RPMI8226 (cell line): ENCODE measurements around the gene FOXO1.
A peak's percentile ranks its signal among the peaks of the same experiment; 100 is the strongest.

ENCODE experiments used
- DNase-seq: peaks from one replicate; pipeline ENCODE4 v3.0.0-alpha.2; 2015

FOXO1 gene

GRCh38 chr13:40665126-40666044 lies 1.1 kb downstream of the FOXO1 start:
- DNase-seq, result peak; percentile 53

GRCh38 chr13:40664350-40665125 lies 1.9 kb downstream of the FOXO1 start:
- DNase-seq, result peak; percentile 80

DNA sequence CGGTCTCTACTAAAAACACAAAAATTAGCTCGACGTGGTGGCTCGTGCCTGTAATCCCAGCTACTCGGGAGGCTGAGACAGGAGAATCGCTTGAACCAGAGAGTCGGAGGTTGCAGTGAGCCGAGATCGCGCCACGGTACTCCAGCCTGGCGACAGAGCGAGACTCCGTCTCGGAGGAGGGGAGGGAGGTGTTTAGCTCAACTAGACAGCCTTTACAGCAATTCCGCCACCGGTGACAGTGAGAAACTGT lies 2.4 kb downstream of the FOXO1 start:
- peak; percentile 71 for DNase-seq

DNA sequence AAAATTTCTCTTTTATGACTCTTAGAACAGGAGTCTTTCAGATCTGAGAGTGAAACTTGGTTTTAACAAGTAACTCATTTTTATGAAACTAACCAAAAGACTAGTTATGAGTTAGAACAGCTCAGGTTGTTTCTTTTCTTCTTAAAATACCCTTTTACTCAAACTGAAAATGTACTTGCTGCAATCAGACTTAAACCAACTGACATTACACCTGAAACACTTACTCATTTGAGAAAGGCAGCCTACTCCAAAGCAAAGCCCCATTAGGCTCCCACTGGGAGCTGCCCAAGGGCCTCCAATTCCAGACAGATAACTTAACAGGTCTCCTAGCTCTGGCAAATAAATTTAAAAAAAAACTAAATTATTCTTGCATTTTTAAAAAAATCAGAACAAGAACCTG lies 3.6 kb downstream of the FOXO1 start:
- no peak for DNase-seq

- no peak for DNase-seq
Measured at GRCh38 chr13:40661875-40662665, 4.4 kb downstream of the FOXO1 start.

DNA sequence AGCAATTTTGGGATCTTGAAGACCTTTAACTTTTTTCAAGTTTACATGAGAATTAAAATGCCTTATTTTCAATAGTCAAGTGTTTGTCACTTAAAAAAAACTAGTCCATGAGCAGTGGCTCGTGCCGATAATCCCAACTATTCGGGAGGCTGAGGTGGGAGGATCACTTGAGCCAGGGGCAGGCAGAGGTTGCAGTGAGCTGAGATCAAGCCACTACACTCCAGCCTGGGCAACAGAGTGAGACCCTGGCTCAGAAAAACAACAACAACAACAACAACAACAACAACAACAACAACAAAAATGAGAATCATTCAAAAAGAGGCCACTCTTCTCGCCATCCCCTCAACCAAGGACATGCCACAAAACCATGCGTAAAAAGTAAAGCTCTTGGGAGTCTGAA lies 5.7 kb downstream of the FOXO1 start:
- no peak for DNase-seq

DNA sequence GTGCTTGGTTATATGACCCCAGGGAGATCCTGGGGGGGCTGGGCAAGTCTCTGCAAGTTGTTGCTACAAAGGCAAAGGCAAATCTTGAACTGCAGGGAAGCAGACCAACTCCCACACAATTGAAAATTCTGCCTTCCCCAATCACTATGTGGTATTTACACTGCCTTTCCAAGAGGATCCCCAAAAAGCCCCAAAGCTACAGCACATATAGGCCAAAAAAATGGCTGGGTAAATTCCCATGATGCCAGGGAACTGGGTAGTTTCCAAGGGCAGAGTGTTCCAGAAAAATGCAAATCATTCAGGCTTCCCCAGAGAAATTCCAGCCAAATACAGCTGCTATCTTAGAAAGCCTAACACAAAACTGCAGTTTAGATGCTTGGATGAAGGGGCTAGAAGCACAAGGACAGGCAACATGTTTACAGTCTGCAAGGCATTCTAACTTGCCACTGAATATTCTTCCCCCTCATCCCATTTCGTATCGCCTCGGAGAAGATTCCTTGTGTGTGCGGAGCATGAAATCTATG lies 6.2 kb downstream of the FOXO1 start:
- no peak for DNase-seq

DNA sequence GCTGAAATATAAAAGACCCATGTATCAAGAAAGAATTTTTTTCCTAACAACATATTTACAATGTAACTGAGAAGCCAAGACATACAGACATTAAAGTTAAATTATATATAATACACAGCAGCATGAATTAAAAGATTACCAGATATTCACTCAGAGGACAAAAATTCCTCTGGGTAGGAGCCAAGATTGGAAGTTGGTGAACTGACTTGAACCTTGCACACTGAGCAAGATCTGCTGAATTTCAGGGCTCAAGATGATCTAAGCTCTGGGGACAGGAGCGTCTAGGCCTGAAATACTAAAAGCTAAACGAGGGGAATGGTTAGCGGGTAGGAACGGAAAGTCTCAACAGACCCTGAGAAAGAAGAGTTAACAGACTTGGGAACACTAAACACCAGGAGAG lies 8.5 kb downstream of the FOXO1 start:
- DNase-seq, result no peak

DNA sequence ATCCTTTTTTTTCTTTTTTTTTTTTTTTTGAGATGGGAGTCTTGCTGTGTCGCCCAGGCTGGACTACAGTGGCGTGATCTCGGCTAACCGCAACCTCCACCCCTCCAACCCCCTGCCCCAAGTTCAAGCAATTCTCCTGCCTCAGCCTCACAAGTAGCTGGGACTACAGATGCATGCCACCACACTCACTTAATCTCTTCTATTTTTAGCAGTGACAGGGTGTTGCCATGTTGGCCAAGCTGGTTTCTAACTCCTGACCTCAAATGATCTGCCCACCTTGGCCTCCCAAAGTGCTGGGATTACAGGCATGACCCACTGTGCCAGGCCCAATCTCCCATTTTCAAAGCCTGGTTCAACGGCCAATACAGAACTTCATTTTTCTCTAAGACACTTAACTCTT lies 9.1 kb downstream of the FOXO1 start:
- DNase-seq, result no peak

DNA sequence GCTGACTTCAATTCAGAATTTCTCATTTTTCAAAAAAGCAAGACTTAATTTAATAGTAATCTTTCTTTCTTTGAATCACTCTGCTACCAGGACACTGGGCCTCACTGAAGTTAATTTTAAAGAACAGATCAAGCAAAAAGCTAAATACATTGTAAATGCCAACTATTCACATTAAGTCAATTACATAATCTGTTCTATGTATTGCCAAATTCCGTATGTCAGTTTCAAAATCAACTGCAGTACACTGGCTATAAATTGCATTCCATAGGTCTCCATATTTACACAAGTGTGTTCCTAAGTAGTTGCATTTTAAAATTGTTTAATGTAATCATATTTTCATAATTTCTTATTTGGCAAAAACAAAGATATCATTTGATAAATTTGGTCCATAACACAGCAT lies 10.1 kb downstream of the FOXO1 start:
- DNase-seq, result no peak

DNA sequence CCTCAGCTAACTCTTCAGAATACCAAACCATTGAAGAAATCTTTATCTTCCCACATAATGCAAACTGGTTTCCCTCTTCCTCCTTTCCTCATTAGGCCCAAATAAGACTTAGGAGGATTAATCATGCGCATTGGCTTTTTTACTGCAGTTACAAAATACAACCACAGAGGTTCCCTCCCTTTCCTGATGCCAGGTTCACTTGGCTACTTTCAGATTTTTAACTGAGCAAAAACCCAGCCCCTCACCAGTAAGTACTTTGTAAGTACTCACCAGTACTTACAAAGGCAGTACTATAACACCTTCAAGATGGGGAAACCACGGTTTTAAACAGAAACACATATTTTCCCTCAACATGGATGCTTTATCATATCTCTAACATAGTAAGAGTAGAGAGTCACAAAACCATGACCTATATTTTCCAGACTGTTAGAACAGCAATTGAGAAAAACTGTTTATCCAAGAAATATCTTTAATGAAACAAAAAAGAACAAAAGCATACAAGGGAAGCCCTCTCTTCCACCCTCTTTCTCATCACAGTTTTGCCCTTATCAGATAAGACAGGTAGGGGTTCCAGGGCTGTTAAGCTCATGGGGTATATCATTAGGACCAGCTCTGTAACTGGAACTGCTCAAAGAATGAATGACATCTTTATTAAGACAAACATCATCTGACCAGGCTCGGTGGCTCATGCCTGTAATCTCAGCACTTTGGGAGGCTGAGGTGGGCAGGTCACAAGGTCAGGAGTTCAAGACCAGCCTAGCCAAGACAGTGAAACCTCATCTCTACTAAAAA lies 12.7 kb downstream of the FOXO1 start:
- no peak for DNase-seq

DNA sequence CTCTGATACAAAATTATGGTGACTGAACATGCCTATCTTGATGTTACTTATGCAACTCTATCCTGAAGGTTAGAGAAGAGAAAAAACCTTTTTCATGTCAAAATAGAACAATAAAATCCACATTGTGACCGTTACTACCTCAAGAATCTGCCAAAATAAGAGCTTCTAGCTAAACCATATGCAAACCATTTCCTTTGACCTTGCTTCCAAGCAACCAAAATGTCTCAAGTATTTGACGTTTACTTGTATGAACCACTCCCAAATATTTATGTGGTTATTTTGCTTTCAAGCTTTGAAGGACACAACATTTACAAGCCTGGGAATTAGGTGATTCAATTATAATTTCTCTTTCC lies 13.9 kb downstream of the FOXO1 start:
- DNase-seq, result no peak

- DNase-seq, result no peak
Measured at GRCh38 chr13:40651866-40652587, 14.4 kb downstream of the FOXO1 start.

GRCh38 chr13:40648841-40649240 lies 17.6 kb downstream of the FOXO1 start:
- DNase-seq, result no peak

DNA sequence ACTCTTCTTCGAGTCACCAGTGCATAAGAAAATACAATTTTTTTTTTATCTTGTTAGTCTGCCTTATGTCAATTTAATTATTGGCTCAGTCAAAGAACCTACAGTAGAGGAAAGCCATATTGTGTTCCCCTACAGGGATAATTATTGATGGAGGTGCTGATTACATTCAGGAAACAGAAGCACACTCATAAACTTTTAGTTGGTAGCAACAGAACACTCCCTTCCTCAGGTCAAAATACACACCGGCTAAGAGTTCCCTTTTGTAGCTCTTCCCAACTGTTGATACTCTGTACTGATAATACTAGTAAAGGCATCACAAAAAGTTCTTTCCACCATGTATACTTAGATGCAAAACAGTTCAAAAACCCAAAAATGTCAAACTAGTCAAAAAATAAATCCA lies 18.4 kb downstream of the FOXO1 start:
- DNase-seq, result no peak

DNA sequence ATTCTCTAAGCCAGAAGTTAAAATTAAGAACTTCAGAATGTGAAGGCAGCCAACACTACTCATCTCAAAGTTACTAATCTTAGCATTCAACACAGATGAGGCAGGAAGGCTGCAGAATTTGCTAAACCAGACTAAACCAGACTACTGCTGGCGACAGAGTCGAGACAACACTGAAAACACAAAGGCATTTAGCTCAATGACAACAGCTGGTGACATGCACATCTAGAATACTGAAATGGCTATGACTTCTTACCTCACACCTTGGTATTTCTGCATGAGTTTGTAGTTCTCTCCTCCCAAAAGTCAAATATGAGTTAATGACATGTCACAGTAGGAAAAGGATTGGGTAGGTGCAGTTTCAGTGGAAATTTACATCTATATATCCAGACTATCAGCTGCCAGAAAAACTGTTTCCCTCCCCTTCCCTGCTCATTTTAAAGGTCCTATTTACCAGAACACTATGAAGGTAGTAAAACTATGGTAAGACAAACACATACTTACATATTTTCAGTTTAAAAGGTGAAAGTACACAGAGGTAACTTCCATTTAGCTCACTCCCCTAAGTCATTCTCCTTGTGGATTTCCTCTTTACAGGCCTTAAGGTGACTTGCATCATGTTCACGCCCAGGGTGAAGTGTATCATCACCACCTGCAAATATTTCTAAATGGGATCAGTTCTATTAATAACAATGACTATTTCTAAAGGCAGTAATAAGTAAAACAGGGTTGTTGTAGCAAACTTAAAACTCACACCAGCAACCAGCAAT lies 21.4 kb downstream of the FOXO1 start:
- no peak for DNase-seq

DNA sequence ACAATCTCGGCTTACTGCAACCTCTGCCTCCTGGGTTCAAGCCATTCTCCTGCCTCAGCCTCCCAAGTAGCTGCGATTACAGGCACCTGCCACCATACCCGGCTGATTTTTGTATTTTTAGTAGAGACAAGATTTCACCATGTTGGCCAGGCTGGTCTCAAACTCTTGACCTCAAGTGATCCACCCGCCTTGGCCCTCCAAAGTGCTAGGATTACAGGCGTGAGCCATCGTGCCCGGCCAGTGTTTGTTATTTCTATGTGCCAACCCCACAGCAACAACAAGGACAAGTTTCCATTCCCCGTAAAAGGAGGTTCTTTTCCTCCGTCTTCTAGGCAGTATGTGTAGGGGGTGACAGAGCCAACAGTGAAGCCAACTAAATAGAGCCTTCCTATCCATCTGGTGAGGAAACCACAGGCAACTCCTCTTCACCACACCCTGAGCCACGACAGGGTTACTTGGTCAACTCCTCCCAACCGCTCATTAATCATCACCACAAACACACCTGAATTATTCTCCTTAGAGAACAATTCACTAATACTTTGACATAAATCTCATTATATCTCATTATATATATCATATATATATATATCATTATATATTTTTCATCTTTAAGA lies 25.5 kb downstream of the FOXO1 start:
- no peak for DNase-seq

GRCh38 chr13:40640202-40640601 lies 26.2 kb downstream of the FOXO1 start:
- no peak for DNase-seq

GRCh38 chr13:40639221-40639681 lies 27.2 kb downstream of the FOXO1 start:
- no peak for DNase-seq

DNA sequence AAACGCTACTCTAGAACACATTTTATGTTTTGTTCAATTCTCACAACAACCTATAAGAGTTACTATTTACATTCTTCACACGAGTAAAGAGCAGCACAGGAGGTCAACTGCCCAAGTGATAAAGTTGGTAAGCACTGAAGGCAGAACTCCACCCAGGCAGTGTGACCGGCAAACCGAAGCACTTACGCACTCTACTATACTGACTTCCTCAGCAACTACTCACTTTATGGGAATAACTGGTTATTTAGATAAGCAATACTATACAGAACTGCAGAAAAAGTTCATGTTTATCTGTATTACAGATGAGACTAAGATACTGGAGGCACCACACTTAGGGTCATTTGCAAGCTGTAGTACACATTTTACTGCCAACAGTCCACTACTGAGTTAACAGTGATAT lies 28.8 kb downstream of the FOXO1 start:
- DNase-seq, result no peak
